ENCODE data around the gene ZFAND6. TPM values are rescaled to one million over a fixed set of nuclear protein-coding genes. Genes with fewer than 3 reads are reported as not detected.
"Not testable (repeated sequence)": the region's sequence is repeated elsewhere in the genome, so short reads cannot be mapped to it uniquely, and the experiment has no call there.

The ZFAND6 gene
- 135 TPM for total RNA-seq

DNA sequence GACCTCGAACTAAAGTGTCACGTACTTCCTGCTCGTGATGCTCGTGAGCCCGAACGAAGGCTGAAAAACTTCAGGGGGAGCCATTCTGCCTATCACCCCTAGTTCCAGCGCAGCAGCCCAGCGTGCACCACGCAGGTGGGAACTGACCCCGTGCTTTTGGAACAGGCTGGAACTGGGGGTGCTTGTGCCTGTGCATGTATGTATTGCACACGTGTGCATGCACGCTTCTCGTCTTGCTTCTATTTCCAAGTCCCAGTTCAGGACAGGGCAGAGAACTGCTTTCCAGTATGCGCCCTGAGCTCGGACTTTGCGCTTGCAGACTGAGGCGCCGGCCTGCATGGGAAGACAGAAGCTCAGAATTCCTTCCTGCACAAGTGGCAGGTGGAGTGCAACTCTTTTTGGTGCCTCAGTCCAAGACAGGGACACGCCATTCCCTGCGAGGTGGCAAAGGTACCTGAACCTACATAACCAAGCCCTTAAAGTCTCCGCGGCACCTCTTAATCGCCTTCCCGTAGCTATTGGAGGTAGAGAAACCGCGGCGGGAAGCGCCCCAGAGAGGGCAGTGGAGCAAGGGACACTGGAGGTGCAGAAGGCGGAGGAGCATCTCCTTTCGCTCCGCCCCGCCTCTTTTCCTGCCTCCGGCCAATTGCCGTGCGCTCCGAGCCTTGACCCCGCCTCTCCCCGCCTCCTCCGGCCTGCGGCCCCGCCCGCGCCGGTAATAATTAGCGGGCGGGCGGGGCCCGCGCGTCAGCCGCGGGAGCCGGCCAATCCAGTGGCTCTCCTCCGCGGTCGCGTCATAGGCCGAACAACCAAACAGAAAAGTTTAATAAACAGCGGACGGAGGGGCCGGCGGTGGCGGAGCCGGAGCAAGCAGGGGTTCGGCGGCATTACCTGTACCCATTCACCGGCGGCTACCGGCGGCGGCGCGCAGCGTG is at the start of gene ZFAND6:
ZFAND6 (plus strand) TSS at position 826 of the 935 bp plus-strand sequence. CDS start 60,669 bp downstream, outside the sequence.
- peak; percentile 95 for DNase-seq

DNA sequence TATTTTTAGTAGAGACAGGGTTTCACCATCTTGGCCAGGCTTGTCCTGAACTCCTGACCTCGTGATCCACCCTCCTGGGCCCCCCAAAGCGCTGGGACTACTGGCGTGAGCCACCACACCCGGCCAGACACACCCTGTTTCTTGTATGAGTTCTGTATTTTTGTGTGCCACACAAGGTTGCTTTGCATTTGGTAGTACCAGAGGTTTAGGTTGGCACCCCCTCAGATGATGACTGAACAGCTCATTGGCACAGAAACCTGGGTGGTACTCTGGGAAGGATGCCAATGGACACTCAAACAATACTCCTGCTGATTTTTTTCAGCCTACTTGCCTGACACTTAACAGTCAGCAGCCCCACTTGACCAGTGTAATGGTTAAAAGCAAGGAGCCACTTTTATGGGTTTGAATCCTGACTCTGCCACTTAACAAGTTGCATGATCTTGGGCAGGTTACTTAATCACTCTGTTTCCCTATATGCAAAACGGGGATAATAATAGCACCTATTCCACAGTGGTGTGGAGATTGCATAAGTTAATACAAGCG is 49.3 kb upstream of the ZFAND6 start:
- DNase-seq, result no peak

DNA sequence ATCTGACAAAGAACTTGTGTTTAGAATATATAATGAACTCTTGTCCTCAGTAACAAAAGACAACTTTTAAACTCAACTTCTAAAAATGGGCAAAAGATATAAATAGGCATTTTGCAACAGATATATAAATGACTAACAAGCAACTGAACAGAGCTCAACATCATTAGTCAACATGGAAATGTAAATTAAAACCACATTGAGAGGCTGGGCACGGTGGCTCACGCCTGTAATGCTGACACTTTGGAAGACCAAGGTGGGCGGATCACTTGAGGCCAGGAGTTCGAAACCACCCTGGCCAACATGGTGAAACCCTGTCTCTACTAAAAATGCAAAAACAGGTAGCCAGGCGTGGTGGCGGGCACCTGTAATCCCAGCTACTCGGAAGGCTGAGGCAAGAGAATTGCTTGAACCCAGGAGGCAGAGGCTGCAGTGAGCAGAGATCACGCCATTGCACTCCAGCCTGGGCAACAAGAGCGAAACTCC is 48.4 kb upstream of the ZFAND6 start:
- DNase-seq, result not testable (repeated sequence)

DNA sequence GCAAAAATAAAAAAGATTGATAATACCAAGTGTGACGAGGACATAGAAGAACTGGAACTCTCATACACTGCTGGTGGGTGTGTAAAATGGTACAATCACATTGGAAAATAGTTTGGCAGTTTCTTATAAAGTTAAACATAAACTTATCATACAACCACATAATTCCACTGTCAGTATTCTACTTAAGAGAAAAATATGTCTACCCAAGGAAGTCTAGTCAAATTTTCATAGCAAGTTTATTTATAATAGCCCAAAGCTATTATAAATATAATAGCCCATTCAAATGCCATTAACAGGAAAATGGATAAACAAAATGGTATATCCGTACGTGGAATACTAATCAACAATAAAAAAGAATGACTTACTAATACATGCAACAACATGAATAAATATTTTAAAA is 47.9 kb upstream of the ZFAND6 start:
- no peak for DNase-seq

GRCh38 chr15:80012060-80012726 is 47.3 kb upstream of the ZFAND6 start:
- no peak for DNase-seq

GRCh38 chr15:80014186-80014585 is 45.3 kb upstream of the ZFAND6 start:
- not testable (repeated sequence) for DNase-seq

DNA sequence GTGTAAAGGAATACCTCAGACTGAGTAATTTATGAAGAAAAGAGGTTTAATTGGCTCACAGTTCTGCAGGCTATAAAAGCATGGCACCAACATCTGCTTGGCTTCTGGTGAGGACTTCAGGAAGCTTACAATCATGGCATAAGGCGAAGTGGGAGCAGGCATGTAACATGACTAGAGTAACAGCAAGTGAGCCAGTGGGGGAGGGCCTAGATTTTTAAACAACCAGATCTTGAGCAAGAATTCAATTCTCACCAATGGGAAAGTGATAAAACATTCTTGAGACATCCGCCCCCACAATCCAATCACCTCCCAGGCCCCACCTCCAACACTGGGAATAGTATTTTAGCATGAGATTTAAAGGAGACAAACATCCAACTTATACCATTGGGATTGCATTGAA is 44.3 kb upstream of the ZFAND6 start:
- DNase-seq, result no peak

DNA sequence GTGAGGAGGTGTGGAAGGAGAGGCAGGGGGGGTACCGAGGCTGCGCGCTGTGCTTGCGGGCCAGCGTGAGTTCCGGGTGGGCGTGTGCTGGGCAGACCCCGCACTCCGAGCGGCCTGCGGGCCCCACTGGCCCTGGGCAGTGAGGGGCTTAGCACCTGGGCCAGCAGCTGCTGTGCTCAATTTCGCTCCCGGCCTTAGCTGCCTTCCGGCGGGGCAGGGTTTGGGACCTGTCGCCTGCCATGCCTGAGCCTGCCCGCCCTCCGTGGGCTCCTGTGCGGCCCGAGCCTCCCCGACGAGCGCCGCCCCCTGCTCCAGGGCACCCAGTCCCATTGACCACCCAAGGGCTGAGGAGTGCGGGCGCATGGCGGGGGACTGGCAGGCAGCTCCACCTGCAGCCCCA is 43.0 kb upstream of the ZFAND6 start:
- not testable (repeated sequence) for DNase-seq

GRCh38 chr15:80017139-80017538 is 42.3 kb upstream of the ZFAND6 start:
- DNase-seq, result not testable (repeated sequence)

DNA sequence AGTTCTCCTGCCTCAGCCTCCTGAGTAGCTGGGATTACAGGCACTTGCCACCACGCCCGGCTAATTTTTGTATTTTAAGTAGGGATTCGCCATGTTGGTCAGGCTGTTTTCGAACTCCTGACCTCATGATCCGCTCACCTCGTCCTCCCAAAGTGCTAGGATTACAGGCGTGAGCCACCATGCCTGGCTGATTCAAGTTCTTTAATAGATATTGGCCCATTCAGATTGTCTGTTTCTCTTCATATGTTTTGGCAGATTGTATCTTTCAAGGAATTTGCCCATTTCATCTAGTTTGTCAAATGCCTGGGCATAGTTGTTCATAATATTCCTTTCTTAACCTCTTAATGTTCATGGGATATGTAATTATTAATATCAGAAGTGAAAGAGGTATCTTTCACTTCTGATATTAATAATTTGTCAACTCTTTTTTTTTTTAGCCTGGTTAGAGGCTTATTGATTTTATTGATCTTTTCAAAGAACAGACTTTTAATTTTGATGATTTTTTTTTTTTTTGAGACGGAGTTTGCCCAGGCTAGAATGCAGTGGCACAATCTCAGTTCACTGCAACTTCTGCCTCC is 40.2 kb upstream of the ZFAND6 start:
- no peak for DNase-seq

DNA sequence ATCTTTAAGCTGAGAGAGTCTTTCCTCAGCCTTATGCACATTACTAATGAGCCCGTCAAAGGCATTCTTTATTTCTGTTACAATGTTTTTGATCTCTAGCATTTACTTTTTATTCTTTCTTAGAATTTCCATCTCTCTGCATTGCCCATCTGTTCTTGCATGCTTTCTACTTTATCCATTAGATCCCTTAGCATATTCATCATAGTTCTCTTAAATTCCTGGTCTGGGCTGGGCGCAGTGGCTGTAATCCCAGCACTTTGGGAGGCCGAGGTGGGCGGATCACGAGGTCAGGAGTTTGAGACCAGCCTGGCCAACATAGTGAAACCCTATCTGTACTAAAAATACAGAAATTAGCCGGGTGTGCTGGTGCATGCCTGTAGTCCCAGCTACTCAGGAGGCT is 39.3 kb upstream of the ZFAND6 start:
- not testable (repeated sequence) for DNase-seq

- DNase-seq, result no peak
Measured at GRCh38 chr15:80020731-80021130, 38.7 kb upstream of the ZFAND6 start.

DNA sequence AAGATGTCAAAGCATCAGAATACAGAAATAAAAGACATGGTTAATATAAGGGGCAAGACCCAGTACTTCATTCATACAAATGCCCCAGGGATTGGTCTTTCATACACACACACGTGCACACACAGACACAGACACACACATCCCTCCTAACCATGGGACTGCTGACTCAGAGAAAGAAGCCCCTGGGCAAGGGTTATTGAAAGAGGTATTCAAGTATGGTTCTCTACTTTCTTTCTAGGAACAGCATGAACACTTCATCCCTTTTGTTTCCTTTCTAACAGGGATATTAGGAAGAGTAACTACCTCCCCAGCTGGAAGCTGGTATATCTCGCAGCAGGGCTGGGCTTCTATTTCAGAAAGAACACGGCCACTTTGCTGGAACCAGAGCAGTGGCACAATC is 33.2 kb upstream of the ZFAND6 start:
- no peak for DNase-seq

- no peak for DNase-seq
Measured at GRCh38 chr15:80026754-80027153, 32.7 kb upstream of the ZFAND6 start.

GRCh38 chr15:80028937-80029336 is 30.5 kb upstream of the ZFAND6 start:
- no peak for DNase-seq

- DNase-seq, result no peak
Measured at GRCh38 chr15:80031841-80032240, 27.6 kb upstream of the ZFAND6 start.

DNA sequence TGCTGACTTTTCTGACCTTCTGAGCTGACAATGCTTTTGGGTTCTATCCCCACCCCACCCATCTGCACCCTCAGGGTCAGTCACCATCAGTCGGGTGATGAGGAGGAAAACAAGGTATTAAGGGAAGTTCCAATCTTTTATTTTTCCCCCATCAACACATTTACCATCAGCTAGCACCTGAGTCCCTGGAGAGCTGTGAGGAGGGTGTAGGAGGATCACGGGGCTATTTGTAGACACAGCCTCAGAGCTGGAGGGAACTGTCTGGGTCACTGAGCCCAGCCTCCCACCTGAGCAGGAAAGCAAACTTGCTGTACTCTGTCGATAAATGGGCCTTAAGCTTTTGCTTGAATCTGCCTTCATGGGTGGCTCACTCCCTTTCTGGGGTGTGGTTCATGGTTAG is 24.8 kb upstream of the ZFAND6 start:
- DNase-seq, result no peak

DNA sequence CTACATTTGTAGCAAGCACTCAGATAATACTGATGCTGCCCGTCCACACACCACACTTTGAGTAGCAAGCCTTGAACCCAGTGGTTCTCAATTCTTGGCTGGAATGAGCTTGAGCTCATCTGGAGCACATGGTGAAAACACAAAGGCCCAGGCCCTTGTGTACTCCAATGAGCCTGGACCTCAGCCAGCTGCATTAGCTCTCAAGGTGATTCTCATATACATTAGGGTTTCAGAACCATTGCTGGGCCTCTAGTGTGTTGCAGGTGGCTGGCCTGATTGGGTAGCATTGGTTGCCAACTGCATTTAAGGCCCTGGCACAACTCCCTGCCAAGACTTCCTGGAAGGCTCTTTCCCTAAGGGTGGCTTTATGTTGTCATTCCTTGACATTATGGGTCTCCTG is 23.4 kb upstream of the ZFAND6 start:
- DNase-seq, result no peak

DNA sequence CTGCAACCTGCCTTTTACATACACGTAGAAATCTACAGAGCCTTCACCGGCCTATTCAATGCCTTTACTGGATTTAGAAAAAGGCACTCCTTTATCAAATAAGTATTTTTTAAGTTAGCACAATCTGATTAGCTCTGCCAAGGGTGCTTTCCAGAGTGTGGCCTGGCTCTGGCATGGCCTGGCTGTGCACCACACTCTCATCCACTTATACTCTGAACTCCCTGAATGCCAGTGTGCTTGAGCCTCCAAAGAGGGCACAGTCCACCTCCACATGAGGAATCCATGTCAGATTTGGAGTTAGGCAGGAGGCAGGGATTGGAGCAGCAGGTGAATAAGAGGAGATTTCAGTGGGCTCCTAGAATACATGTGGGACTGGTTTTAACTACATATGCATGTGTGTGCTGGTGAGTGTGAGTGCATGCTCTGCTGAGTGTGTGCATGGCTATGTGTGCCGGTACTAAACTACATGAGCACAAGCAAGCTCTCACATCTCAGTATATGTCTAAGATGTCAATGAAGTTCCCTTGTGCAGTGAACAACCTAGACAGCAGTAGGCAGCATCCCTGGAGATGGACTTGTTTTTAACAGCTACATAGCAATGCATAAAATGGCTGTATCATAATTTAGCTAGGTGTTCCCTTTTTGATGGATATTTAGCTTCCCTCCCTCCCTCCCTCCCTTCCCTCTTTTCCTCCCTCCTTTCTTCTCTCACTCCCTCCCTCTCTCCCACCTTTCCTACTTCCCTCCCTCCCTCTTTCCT is 17.8 kb upstream of the ZFAND6 start:
- DNase-seq, result no peak

- DNase-seq, result no peak
Measured at GRCh38 chr15:80042568-80042967, 16.9 kb upstream of the ZFAND6 start.

GRCh38 chr15:80045219-80045618 is 14.3 kb upstream of the ZFAND6 start:
- not testable (repeated sequence) for DNase-seq

GRCh38 chr15:80049046-80049445 is 10.4 kb upstream of the ZFAND6 start:
- DNase-seq, result no peak
